HL-60 (cell line): ENCODE data around the gene CREB5.

Experiments used
- DNase-seq, 2 experiments: peaks; one replicate each; pipeline ENCODE4 v3.0.0-alpha.2; 2010 to 2020; ENCODE audit warnings: low read depth in 1 of 2, low spot score in 1 of 2
- H3K27ac ChIP-seq: fragments of 250-450 bp; sonication (Bioruptor Pico); replicated peaks from 2 replicates; pipeline ENCODE4 v1.5.1; 2020; ENCODE audit warnings: mild to moderate bottlenecking, moderate library complexity
- H3K27me3 ChIP-seq: fragments of 250-450 bp; sonication (Bioruptor Pico); 2 replicates; pipeline ENCODE4 v1.5.1; 2021; ENCODE audit warnings: mild to moderate bottlenecking, moderate library complexity; ENCODE audit not compliant: insufficient read depth, poor library complexity, severe bottlenecking
- H3K4me3 ChIP-seq: replicated peaks from 2 replicates; pipeline ENCODE4 v1.5.1; 2011; ENCODE audit warnings: mild to moderate bottlenecking, control low read depth, low read length; ENCODE audit not compliant: insufficient read depth
- CTCF ChIP-seq: IDR thresholded peaks from one replicate; pipeline ENCODE4 v1.5.1; 2011; ENCODE audit warnings: low read length, control low read depth, inconsistent platforms; ENCODE audit not compliant: insufficient read depth
- GABPA ChIP-seq: IDR thresholded peaks from 2 replicates; pipeline ENCODE4 v1.6.1; 2012; ENCODE audit warnings: low read depth
- POLR2AphosphoS5 ChIP-seq: IDR thresholded peaks from 2 replicates; pipeline ENCODE4 v1.6.1; 2012; ENCODE audit warnings: low read depth
- REST ChIP-seq: IDR thresholded peaks from 2 replicates; pipeline ENCODE4 v1.6.1; 2012; ENCODE audit warnings: low read depth; ENCODE audit not compliant: insufficient replicate concordance
- SPI1 ChIP-seq: IDR thresholded peaks from 2 replicates; pipeline ENCODE4 v1.6.1; 2012; ENCODE audit warnings: low read depth, mild to moderate bottlenecking, borderline replicate concordance

The CREB5 gene

GRCh38 chr7:28474640-28475039 is 62.3 kb downstream of the CREB5 start:
- H3K27ac ChIP-seq, result no peak overlapping the region
- no peak overlapping the region for H3K4me3 ChIP-seq
- no peak for DNase-seq
- peaks cover 4% of the 10 kb centered on the region for H3K27me3 ChIP-seq
- TF ChIP-seq CTCF, result no peak
- TF ChIP-seq SPI1, result no peak
- no peak for TF ChIP-seq REST
- no peak for TF ChIP-seq GABPA
- TF ChIP-seq POLR2AphosphoS5, result no peak

GRCh38 chr7:28477041-28477442 is 64.7 kb downstream of the CREB5 start:
- no peak overlapping the region for H3K4me3 ChIP-seq
- no peak for TF ChIP-seq GABPA
- TF ChIP-seq CTCF, result no peak
- no peak for TF ChIP-seq SPI1
- TF ChIP-seq POLR2AphosphoS5, result no peak
- no peak for TF ChIP-seq REST
- H3K27ac ChIP-seq, result no peak overlapping the region
- no peak for DNase-seq
- H3K27me3 ChIP-seq, result peaks cover 11% of the 10 kb centered on the region

- Histone ChIP-seq H3K27ac (no peak overlapping the region), H3K4me3 (no peak overlapping the region), H3K27me3 (peaks cover 11% of the 10 kb centered on the region)
- no peak for DNase-seq
- TF ChIP-seq GABPA (no peak), SPI1 (no peak), REST (no peak), POLR2AphosphoS5 (no peak), CTCF (no peak)
Observed at GRCh38 chr7:28478656-28479055, 66.3 kb downstream of the CREB5 start.
